T-cell (primary cell): Measurements from ENCODE around the gene CARMIL1. TPM values are rescaled to one million over a fixed set of nuclear protein-coding genes. Genes with fewer than 3 reads are reported as not detected.

ENCODE experiments used
- ATAC-seq, 4 experiments: fragments of 200-7000 bp in 3 of 4; fragments of 150-1000 bp in 1 of 4; cut with Tn5 transposase; replicated peaks in 1 of 4; 1 replicate in 3 of 4; 2 replicates in 1 of 4; pipeline ENCODE4 v1.10.0; 2021; ENCODE audit warnings: moderate library complexity in 3 of 4, mild to moderate bottlenecking in 2 of 4, moderate number of reproducible peaks in 1 of 4
- CTCF ChIA-PET, 2 donors: fragments of 300-600 bp; sonication (Branson Sonifier 250); formaldehyde crosslinking; loops; one replicate each; lab custom pipeline; 2022; ENCODE audit warnings: antibody characterized with exemption in 2 of 2; lab: Charles Lee
- POLR2A ChIA-PET, 2 donors: fragments of 300-600 bp; sonication (Branson Sonifier 250); formaldehyde crosslinking; loops; one replicate each; lab custom pipeline; 2022; ENCODE audit warnings: antibody characterized with exemption in 2 of 2; lab: Charles Lee
- DNase-seq, 35 experiments: peaks; one replicate each; pipeline versions ENCODE4 v3.0.0 to v3.0.0-alpha.2; 2013 to 2023
- H3K27ac ChIP-seq: one replicate; pipeline ENCODE4 v1.5.1; 2013; ENCODE audit warnings: low read length
- H3K27me3 ChIP-seq, 2 experiments: replicated peaks in 1 of 2; 1 replicate in 1 of 2; 2 replicates in 1 of 2; pipeline versions ENCODE4 v1.6.1 to v1.7.0; 2013; ENCODE audit warnings: low read length in 1 of 2, mixed read lengths in 1 of 2; ENCODE audit not compliant: control insufficient read depth in 2 of 2, insufficient read depth in 2 of 2; ENCODE audit errors: extremely low read depth in 1 of 2
- H3K36me3 ChIP-seq, 2 donors: 1 replicate in 1 of 2; 2 replicates in 1 of 2; pipeline versions ENCODE4 v1.6.1 to v1.7.0; 2013; ENCODE audit warnings: low read length in 1 of 2; ENCODE audit not compliant: control insufficient read depth in 2 of 2, insufficient read depth in 1 of 2; ENCODE audit errors: extremely low read depth in 1 of 2
- H3K4me1 ChIP-seq, 2 experiments: 1 replicate in 1 of 2; 2 replicates in 1 of 2; pipeline versions ENCODE4 v1.6.1 to v1.7.0; 2013; ENCODE audit warnings: low read length in 2 of 2, mixed read lengths in 1 of 2; ENCODE audit not compliant: insufficient read depth in 2 of 2, control insufficient read depth in 1 of 2; ENCODE audit errors: extremely low read depth in 1 of 2
- H3K4me3 ChIP-seq, 2 donors: 1 replicate in 1 of 2; 2 replicates in 1 of 2; pipeline versions ENCODE4 v1.5.1 to v1.7.0; 2013; ENCODE audit warnings: mild to moderate bottlenecking in 2 of 2, low read length in 1 of 2, moderate library complexity in 1 of 2; ENCODE audit not compliant: control insufficient read depth in 1 of 2; ENCODE audit errors: extremely low read depth in 1 of 2
- H3K9me3 ChIP-seq: 2 replicates; pipeline ENCODE4 v1.7.0; 2013
- H3K27ac Mint-ChIP-seq, 2 donors: one replicate each; pipeline ENCODE4 v1.8.0; 2020 to 2021; ENCODE audit warnings: mild to moderate bottlenecking in 2 of 2, mixed read lengths in 2 of 2
- H3K27me3 Mint-ChIP-seq, 2 donors: one replicate each; pipeline ENCODE4 v1.8.0; 2021 to 2022; ENCODE audit warnings: mixed read lengths in 2 of 2
- H3K36me3 Mint-ChIP-seq: one replicate; pipeline ENCODE4 v1.8.0; 2021; ENCODE audit warnings: mixed read lengths
- H3K4me1 Mint-ChIP-seq, 3 donors: one replicate each; pipeline ENCODE4 v1.8.0; 2020 to 2022; ENCODE audit warnings: mixed read lengths in 3 of 3, mild to moderate bottlenecking in 1 of 3
- H3K4me3 Mint-ChIP-seq, 3 donors: one replicate each; pipeline ENCODE4 v1.8.0; 2020 to 2022; ENCODE audit warnings: mild to moderate bottlenecking in 3 of 3, mixed read lengths in 3 of 3, moderate library complexity in 3 of 3
- H3K9me3 Mint-ChIP-seq, 3 donors: one replicate each; pipeline ENCODE4 v1.8.0; 2020 to 2022; ENCODE audit warnings: mixed read lengths in 3 of 3
- WGBS: methylation state at CpG from one replicate; pipeline ENCODE4 v1.1.5; 2013; ENCODE audit warnings: missing lambda C conversion rate; ENCODE audit not compliant: insufficient coverage; 5-methylcytosine and 5-hydroxymethylcytosine counted together
- total RNA-seq, 35 experiments: library from RNA in 6 of 35; stranded (reverse) in 6 of 35; fragments of 120-200 nt in 1 of 35; gene quantifications; one replicate each; pipeline versions ENCODE4 v1.2.1 to v1.2.4 and lab custom pipeline; 2013 to 2026

The CARMIL1 gene
- total RNA-seq, 5 donors from 2014 or later (not counting 1 experiment from before 2014, with no cell fraction given) = 4.0 to 11.6 (median 6.1) TPM

- no peak for ATAC-seq
- peaks cover 14% of the 10 kb centered on the region for H3K36me3 Mint-ChIP-seq
- no peaks in the 10 kb centered on the region for H3K27me3 ChIP-seq
- H3K27me3 Mint-ChIP-seq = no peaks in the 10 kb centered on the region
- DNase-seq = no peak
- H3K4me1 ChIP-seq = no peaks in the 10 kb centered on the region
- H3K4me3 Mint-ChIP-seq = no peak overlapping the region
- no peaks in the 10 kb centered on the region for H3K9me3 ChIP-seq
- H3K36me3 ChIP-seq = no peaks in the 10 kb centered on the region
- 94% methylated on average over 5 of the region's 6 CpGs for WGBS
- no peak overlapping the region for H3K4me3 ChIP-seq
- no peak overlapping the region for H3K27ac ChIP-seq
- no peaks in the 10 kb centered on the region for H3K9me3 Mint-ChIP-seq
- H3K27ac Mint-ChIP-seq = no peak overlapping the region
- ChIA-PET POLR2A (interaction anchor here in 1 of 2 donors (0.6 kb wide), 1 partner anchor 11 kb away, joined by 4 read pairs; no protein-coding TSS in a partner anchor), CTCF (no interaction called here)
- no peaks in the 10 kb centered on the region for H3K4me1 Mint-ChIP-seq
Measured at GRCh38 chr6:25423358-25423757, 144.2 kb downstream of the CARMIL1 start.

GRCh38 chr6:25424303-25424702 lies 145.1 kb downstream of the CARMIL1 start:
- Mint-ChIP-seq H3K27ac (no peak overlapping the region), H3K27me3 (no peaks in the 10 kb centered on the region), H3K9me3 (no peaks in the 10 kb centered on the region), H3K4me1 (no peaks in the 10 kb centered on the region), H3K36me3 (peaks cover 14% of the 10 kb centered on the region), H3K4me3 (no peak overlapping the region)
- ChIA-PET POLR2A (no interaction called here), CTCF (no interaction called here)
- H3K36me3 ChIP-seq = no peaks in the 10 kb centered on the region
- H3K4me1 ChIP-seq = no peaks in the 10 kb centered on the region
- no CpG with 5 or more reads among the region's 1 CpG for WGBS
- H3K27ac ChIP-seq = no peak overlapping the region
- H3K9me3 ChIP-seq = no peaks in the 10 kb centered on the region
- H3K27me3 ChIP-seq = no peaks in the 10 kb centered on the region
- no peak overlapping the region for H3K4me3 ChIP-seq
- ATAC-seq = no peak
- DNase-seq = no peak

- Histone ChIP-seq H3K36me3 (no peaks in the 10 kb centered on the region), H3K27me3 (no peaks in the 10 kb centered on the region), H3K9me3 (no peaks in the 10 kb centered on the region), H3K4me3 (no peak overlapping the region), H3K27ac (no peak overlapping the region), H3K4me1 (no peaks in the 10 kb centered on the region)
- Mint-ChIP-seq H3K4me1 (peaks cover 0 to 3% (median 0%) of the 10 kb centered on the region in 3 donors), H3K36me3 (peaks cover 9% of the 10 kb centered on the region), H3K4me3 (no peak overlapping the region), H3K27me3 (no peaks in the 10 kb centered on the region), H3K27ac (no peak overlapping the region), H3K9me3 (no peaks in the 10 kb centered on the region)
- ChIA-PET POLR2A (no interaction called here), CTCF (no interaction called here)
- no CpG with 5 or more reads among the region's 2 CpGs for WGBS
- no peak for DNase-seq
- no peak for ATAC-seq
Measured at GRCh38 chr6:25427549-25427948, 148.4 kb downstream of the CARMIL1 start.

GRCh38 chr6:25428758-25429317 lies 149.7 kb downstream of the CARMIL1 start:
- Mint-ChIP-seq H3K27me3 (no peaks in the 10 kb centered on the region), H3K9me3 (no peaks in the 10 kb centered on the region), H3K4me3 (no peak overlapping the region), H3K36me3 (peaks cover 13% of the 10 kb centered on the region), H3K27ac (no peak overlapping the region), H3K4me1 (peaks cover 0 to 6% (median 5%) of the 10 kb centered on the region in 3 donors)
- ATAC-seq (no peak), DNase-seq (no peak)
- Histone ChIP-seq H3K36me3 (no peaks in the 10 kb centered on the region), H3K4me1 (no peaks in the 10 kb centered on the region), H3K9me3 (no peaks in the 10 kb centered on the region), H3K27me3 (no peaks in the 10 kb centered on the region), H3K27ac (no peak overlapping the region), H3K4me3 (no peak overlapping the region)
- POLR2A ChIA-PET = no interaction called here
- no CpG with 5 or more reads among the region's 1 CpG for WGBS
- CTCF ChIA-PET = no interaction called here

GRCh38 chr6:25431306-25431974 lies 152.3 kb downstream of the CARMIL1 start:
- Mint-ChIP-seq H3K4me3 (no peak overlapping the region), H3K4me1 (peaks cover 0 to 6% (median 6%) of the 10 kb centered on the region in 3 donors), H3K27me3 (no peaks in the 10 kb centered on the region), H3K27ac (no peak overlapping the region), H3K36me3 (peaks cover 11% of the 10 kb centered on the region), H3K9me3 (no peaks in the 10 kb centered on the region)
- ChIA-PET CTCF (no interaction called here), POLR2A (interaction anchor here in 1 of 2 donors (0.6 kb wide), 1 partner anchor 66 kb away, joined by 3 read pairs; no protein-coding TSS in a partner anchor)
- H3K36me3 ChIP-seq = no peaks in the 10 kb centered on the region
- no peaks in the 10 kb centered on the region for H3K4me1 ChIP-seq
- WGBS = 100% methylated on average over 4 of the region's 7 CpGs
- ATAC-seq (no peak), DNase-seq (no peak)
- H3K4me3 ChIP-seq = no peak overlapping the region
- H3K9me3 ChIP-seq = no peaks in the 10 kb centered on the region
- H3K27ac ChIP-seq = no peak overlapping the region
- no peaks in the 10 kb centered on the region for H3K27me3 ChIP-seq

- no peaks in the 10 kb centered on the region for H3K9me3 Mint-ChIP-seq
- no peak overlapping the region for H3K4me3 ChIP-seq
- CTCF ChIA-PET = no interaction called here
Measured at GRCh38 chr6:25431975-25432307, 152.8 kb downstream of the CARMIL1 start.

More at GRCh38 chr6:25431975-25432307, 152.8 kb downstream of the CARMIL1 start:
- Histone ChIP-seq H3K4me1 (no peaks in the 10 kb centered on the region), H3K36me3 (no peaks in the 10 kb centered on the region), H3K27ac (no peak overlapping the region), H3K27me3 (no peaks in the 10 kb centered on the region), H3K9me3 (no peaks in the 10 kb centered on the region)
- Mint-ChIP-seq H3K27ac (no peak overlapping the region), H3K4me1 (peaks cover 0 to 6% (median 6%) of the 10 kb centered on the region in 3 donors), H3K4me3 (no peak overlapping the region), H3K27me3 (no peaks in the 10 kb centered on the region), H3K36me3 (peaks cover 11% of the 10 kb centered on the region)
- WGBS = no CpG with 5 or more reads among the region's 3 CpGs
- no peak for DNase-seq
- no peak for ATAC-seq
- POLR2A ChIA-PET = no interaction called here
